K562 (cell line): ENCODE data around the gene GRIK1. TPM values are rescaled to one million over a fixed set of nuclear protein-coding genes. Genes with fewer than 3 reads are reported as not detected.
A peak's percentile ranks its signal among the peaks of the same experiment; 100 is the strongest.

ENCODE experiments used
- CBX2 ChIP-seq: fragments of 200-600 bp; sonication (generic); IDR thresholded peaks from one replicate; pipeline ENCODE4 v1.6.1; 2012; ENCODE audit warnings: mild to moderate bottlenecking, low read length, inconsistent platforms; ENCODE audit not compliant: insufficient read depth, poor library complexity, severe bottlenecking
- ETV1 ChIP-seq: fragments of 450-650 bp; conservative IDR thresholded peaks from 2 replicates; pipeline ENCODE4 v1.6.1; 2016; ENCODE audit warnings: missing genetic modification characterization, control low read depth, low read depth, missing compliant biosample characterization
- HDGF ChIP-seq: fragments of 450-650 bp; IDR thresholded peaks from 2 replicates; pipeline ENCODE4 v1.6.1; 2016
- HNRNPLL ChIP-seq: fragments of 200-400 bp; formaldehyde crosslinking; IDR thresholded peaks from 2 replicates; pipeline ENCODE4 v1.6.1; 2017; ENCODE audit warnings: low read length, low read depth, mild to moderate bottlenecking; ENCODE audit not compliant: poor library complexity, severe bottlenecking
- LARP7 ChIP-seq: fragments of 450-650 bp; IDR thresholded peaks from 2 replicates; pipeline ENCODE4 v1.6.1; 2016
- MCM3 ChIP-seq: fragments of 450-650 bp; IDR thresholded peaks from 2 replicates; pipeline ENCODE4 v1.6.1; 2016
- NR3C1 ChIP-seq: sonication (generic); formaldehyde crosslinking; IDR thresholded peaks from 2 replicates; pipeline ENCODE4 v1.8.1; 2022; ENCODE audit warnings: missing genetic modification reagents
- PTTG1 ChIP-seq: fragments of 450-650 bp; IDR thresholded peaks from 2 replicates; pipeline ENCODE4 v1.6.1; 2016; ENCODE audit warnings: low read depth, mild to moderate bottlenecking, missing genetic modification characterization, missing compliant biosample characterization
- RAD21 ChIP-seq, 2 experiments: fragments of 250-450 bp in 1 of 2; fragments of 450-650 bp in 1 of 2; sonication (Bioruptor Pico) in 1 of 2; formaldehyde crosslinking in 1 of 2; IDR thresholded peaks in 1 of 2; conservative IDR thresholded peaks in 1 of 2; 2 replicates each; pipeline versions ENCODE4 v1.4.0 to v1.8.0; 2020 to 2022; ENCODE audit warnings: mild to moderate bottlenecking in 2 of 2, moderate library complexity in 1 of 2
- RBBP5 ChIP-seq: fragments of 200-600 bp; sonication (generic); IDR thresholded peaks from 2 replicates; pipeline ENCODE4 v1.6.1; 2012; ENCODE audit warnings: borderline replicate concordance, mild to moderate bottlenecking, low read length, control low read depth, inconsistent platforms; ENCODE audit not compliant: insufficient read depth, poor library complexity, severe bottlenecking
- REST ChIP-seq, 2 experiments: fragments of 450-650 bp; formaldehyde crosslinking in 1 of 2; IDR thresholded peaks; 2 replicates each; pipeline versions ENCODE4 v1.4.0 to v1.6.1; 2014 to 2020; ENCODE audit warnings: mild to moderate bottlenecking in 2 of 2, borderline replicate concordance in 1 of 2, low read depth in 1 of 2
- SRSF3 ChIP-seq: fragments of 200-400 bp; formaldehyde crosslinking; IDR thresholded peaks from 2 replicates; pipeline ENCODE4 v1.6.1; 2016; ENCODE audit warnings: mild to moderate bottlenecking, low read length, moderate library complexity; ENCODE audit not compliant: insufficient read depth
- SUPT5H ChIP-seq: fragments of 450-650 bp; IDR thresholded peaks from 2 replicates; pipeline ENCODE4 v1.6.1; 2016
- WHSC1 ChIP-seq: IDR thresholded peaks from one replicate; pipeline ENCODE4 v1.6.1; 2012; ENCODE audit warnings: low read length, control low read depth, inconsistent platforms
- ZBTB12 ChIP-seq: fragments of 250-450 bp; sonication (Bioruptor Pico); IDR thresholded peaks from 2 replicates; pipeline ENCODE4 v1.4.0; 2020
- ZC3H11A ChIP-seq: IDR thresholded peaks from 2 replicates; pipeline ENCODE4 v1.6.1; 2012; ENCODE audit warnings: low read depth, low read length, improper control_type of control experiment
- ZNF507 ChIP-seq: conservative IDR thresholded peaks from 2 replicates; pipeline ENCODE4 v1.6.1; 2017; ENCODE audit warnings: missing genetic modification characterization, missing compliant biosample characterization
- ZNF584 ChIP-seq: fragments of 200-800 bp; sonication (Bioruptor generic); IDR thresholded peaks from 2 replicates; pipeline ENCODE4 v1.6.1; 2016; ENCODE audit warnings: low read depth, mild to moderate bottlenecking, missing genetic modification characterization, missing compliant biosample characterization
- polyA plus RNA-seq, 8 experiments: library from polyadenylated mRNA; depleted of rRNA in 4 of 8; stranded (reverse) in 5 of 8; unstranded in 3 of 8; fragments of >200 nt; fragmentation: Nextera tagmentation in 2 of 8; fragmentation: Illumina TruSeq in 1 of 8; extraction: Ambion mirVana in 2 of 8; extraction: Trizol in 1 of 8; gene quantifications; 2 replicates each; pipeline versions ENCODE4 v1.2.1 to v1.2.3, GENCODE V29; 2011 to 2014; ENCODE audit warnings: inconsistent platforms in 1 of 8, missing spikeins in 1 of 8
- total RNA-seq, 7 experiments: library from RNA; depleted of rRNA in 6 of 7; stranded (reverse); fragments of >200 nt in 6 of 7; fragmentation: Illumina TruSeq in 2 of 7; extraction: Trizol in 2 of 7; gene quantifications; 2 replicates each; pipeline versions ENCODE4 v1.2.1 to v1.2.3, GENCODE V29; 2011 to 2021; ENCODE audit warnings: low replicate concordance in 1 of 7

Gene GRIK1
- total and polyA plus RNA-seq, 9 of the 15 experiments (the other 6 are each of a cell fraction or from before 2014, with no cell fraction given) = 0.17 to 2.8 (median 0.53) TPM

DNA sequence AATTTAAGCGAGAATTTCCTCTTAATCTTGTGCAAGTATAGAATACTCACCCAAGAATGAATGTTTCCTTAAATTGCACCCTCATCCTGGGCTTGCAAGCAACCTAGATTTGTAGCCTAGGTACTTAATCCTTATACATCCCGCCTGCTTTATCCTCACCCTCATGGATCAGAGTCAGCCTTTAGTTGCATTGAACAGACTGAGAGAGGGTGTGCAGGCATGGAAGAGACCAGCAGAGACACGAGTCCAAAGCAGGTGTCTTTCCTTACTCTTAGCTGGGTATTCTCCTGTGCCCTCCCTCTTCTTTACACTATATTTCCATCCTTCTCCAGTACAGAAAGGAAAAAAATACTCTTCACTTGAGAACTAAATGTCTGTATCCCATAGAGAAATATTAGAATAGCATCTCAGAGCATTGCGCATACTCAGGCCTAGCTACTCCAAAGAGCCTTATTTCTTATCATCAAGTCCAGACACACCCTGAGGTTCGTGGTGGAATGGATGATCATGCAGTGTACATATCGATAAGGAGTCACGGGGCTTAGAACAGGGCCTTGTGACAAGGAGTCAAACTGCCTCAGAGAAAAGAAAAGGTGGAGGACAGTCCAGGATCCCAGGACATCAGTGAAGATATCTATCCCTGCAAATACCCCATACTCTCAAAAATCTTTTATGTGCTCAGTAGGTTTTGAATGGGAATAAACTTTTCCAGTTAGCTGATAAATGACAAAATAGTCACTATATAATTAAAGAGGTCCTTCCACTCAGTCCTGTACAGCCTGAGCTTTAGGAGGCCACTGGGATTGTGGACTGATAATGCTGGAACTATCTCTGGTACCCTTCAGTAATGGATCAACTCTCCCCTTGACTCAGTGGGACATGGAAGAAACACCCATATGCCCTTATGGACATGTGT lies 297.9 kb downstream of the GRIK1 start (continued):
- peak; percentile 25; the same call in 1 of the 2 replicates for TF ChIP-seq ZNF584 (CRISPR knock-in tag)
- peak; percentile 51; the same call in 1 of the 2 replicates for TF ChIP-seq PTTG1 (tag)
- no peak for TF ChIP-seq CBX2
- TF ChIP-seq SRSF3 = no peak
- TF ChIP-seq MCM3 = no peak
- peak; percentile 59; the same call in 1 of the 2 replicates for TF ChIP-seq HDGF
- TF ChIP-seq WHSC1 = no peak
- TF ChIP-seq RBBP5 = peak; percentile 36
- TF ChIP-seq NR3C1 = no peak
- TF ChIP-seq SUPT5H = no peak; the same call in 1 of the 2 replicates
- peak; percentile 23 for TF ChIP-seq HNRNPLL
- TF ChIP-seq REST (IDR thresholded peaks at IDR 0.05; ENCODE audit: borderline replicate concordance) = peak; percentile 60; the same call in 1 of the 2 replicates
- TF ChIP-seq REST (CRISPR knock-in tag; IDR thresholded peaks at IDR 0.05; ENCODE audit: low read depth) = no peak
- no peak for TF ChIP-seq ZC3H11A
- peak in 1 of 2 experiments; percentile 43; a peak in 3 of 4 replicates for TF ChIP-seq RAD21 (CRISPR knock-in tag; conservative IDR thresholded peaks at IDR 0.05 in 1 of 2, IDR thresholded peaks at IDR 0.05 in 1 of 2)
- peak; percentile 10; the same call in 1 of the 2 replicates for TF ChIP-seq ZBTB12 (CRISPR knock-in tag)
- no peak for TF ChIP-seq ETV1
- no peak for TF ChIP-seq LARP7
- no peak for TF ChIP-seq ZNF507 (tag)
